Measurements from ENCODE around the gene ALG14. TPM values are rescaled to one million over a fixed set of nuclear protein-coding genes. Genes with fewer than 3 reads are reported as not detected.

ALG14 gene
- total and polyA plus RNA-seq, 4 donors: 1.0 to 16.6 (median 1.9) TPM

DNA sequence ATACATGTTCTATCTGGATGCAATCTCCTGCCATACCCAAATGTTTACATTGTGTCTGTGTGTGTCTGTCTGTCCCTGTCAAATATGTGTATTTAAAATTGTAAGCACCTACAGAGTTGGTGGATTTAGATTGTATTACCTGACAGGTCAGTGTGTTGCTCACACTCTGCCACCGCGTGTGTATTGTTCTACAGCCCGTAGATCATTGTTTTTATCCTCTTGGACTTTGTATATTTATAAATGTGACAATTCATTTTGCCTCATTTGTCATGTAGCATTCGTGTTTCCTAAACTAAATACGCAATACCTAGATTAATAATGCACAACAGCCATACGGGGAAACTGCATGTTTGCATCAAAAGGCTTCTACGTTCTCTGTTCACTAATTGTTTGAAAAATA, 634 bp downstream of the ALG14 start:
- TF ChIP-seq JUND (IDR thresholded peaks at IDR 0.05) (no peak), HNF4A (conservative IDR thresholded peaks at IDR 0.05) (no peak), RAD21 (IDR thresholded peaks at IDR 0.05) (no peak), YY1 (IDR thresholded peaks at IDR 0.05) (no peak)
- TF ChIP-seq, protein P1, sequence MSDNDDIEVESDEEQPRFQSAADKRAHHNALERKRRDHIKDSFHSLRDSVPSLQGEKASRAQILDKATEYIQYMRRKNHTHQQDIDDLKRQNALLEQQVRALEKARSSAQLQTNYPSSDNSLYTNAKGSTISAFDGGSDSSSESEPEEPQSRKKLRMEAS (IDR thresholded peaks at IDR 0.05): no peak
- TF ChIP-seq, protein P2, sequence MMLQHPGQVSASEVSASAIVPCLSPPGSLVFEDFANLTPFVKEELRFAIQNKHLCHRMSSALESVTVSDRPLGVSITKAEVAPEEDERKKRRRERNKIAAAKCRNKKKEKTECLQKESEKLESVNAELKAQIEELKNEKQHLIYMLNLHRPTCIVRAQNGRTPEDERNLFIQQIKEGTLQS (IDR thresholded peaks at IDR 0.05): no peak
- TF ChIP-seq, protein P3, sequence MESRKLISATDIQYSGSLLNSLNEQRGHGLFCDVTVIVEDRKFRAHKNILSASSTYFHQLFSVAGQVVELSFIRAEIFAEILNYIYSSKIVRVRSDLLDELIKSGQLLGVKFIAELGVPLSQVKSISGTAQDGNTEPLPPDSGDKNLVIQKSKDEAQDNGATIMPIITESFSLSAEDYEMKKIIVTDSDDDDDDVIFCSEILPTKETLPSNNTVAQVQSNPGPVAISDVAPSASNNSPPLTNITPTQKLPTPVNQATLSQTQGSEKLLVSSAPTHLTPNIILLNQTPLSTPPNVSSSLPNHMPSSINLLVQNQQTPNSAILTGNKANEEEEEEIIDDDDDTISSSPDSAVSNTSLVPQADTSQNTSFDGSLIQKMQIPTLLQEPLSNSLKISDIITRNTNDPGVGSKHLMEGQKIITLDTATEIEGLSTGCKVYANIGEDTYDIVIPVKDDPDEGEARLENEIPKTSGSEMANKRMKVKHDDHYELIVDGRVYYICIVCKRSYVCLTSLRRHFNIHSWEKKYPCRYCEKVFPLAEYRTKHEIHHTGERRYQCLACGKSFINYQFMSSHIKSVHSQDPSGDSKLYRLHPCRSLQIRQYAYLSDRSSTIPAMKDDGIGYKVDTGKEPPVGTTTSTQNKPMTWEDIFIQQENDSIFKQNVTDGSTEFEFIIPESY (IDR thresholded peaks at IDR 0.05): no peak
- DNase-seq (ENCODE audit: low spot score): no peak
- H3K9me3 ChIP-seq (ENCODE audit: control insufficient read depth in 4 of 4, low read length in 3 of 4): no peaks in the 10 kb centered on the region
- H3K9ac ChIP-seq (ENCODE audit: low read depth in 1 of 2, low read length in 2 of 2): peak overlapping the region; percentile 93 to 98
- peak overlapping the region; percentile 89 to 99 for H3K27ac ChIP-seq (ENCODE audit: low read depth in 1 of 2, low read length in 2 of 2)
- WGBS: 4% methylated on average over 7 of the region's 7 CpGs
- H3K4me1 ChIP-seq (ENCODE audit: control insufficient read depth in 4 of 4, insufficient read depth in 4 of 4, low read length in 3 of 4): peaks cover 6 to 41% (median 35%) of the 10 kb centered on the region in 4 donors
- no peaks in the 10 kb centered on the region for H3K27me3 ChIP-seq (ENCODE audit: control insufficient read depth in 4 of 4, insufficient read depth in 4 of 4, low read length in 3 of 4)
- no peaks in the 10 kb centered on the region for H3K36me3 ChIP-seq (ENCODE audit: control insufficient read depth in 4 of 4, insufficient read depth in 3 of 4, low read depth in 1 of 4, low read length in 3 of 4)
- H3K4me3 ChIP-seq (ENCODE audit: low read depth in 1 of 3, low read length in 3 of 3): peak overlapping the region; percentile 58 to 100 (median 81)

DNA sequence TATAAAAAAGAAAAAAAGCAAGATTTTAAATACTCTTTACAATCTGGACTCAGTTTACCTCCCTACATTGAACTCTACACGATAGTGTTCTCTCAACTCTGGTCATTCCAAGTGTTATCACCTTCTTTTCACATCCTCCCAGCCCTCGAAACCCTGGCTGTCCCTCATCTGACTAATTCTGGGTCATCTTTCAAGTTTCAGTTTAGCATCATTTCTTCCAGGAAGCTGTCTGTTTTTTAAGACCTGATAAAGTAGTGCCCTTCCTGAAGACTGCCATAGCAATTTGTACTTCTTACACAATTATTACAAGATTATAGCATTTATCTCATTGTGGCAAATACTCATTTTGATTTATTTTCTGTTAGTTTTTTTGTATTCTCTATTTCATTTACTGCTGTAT, 1.2 kb downstream of the ALG14 start:
- Histone ChIP-seq H3K9me3 (ENCODE audit: control insufficient read depth in 4 of 4, low read length in 3 of 4) (no peaks in the 10 kb centered on the region), H3K9ac (ENCODE audit: low read depth in 1 of 2, low read length in 2 of 2) (peak overlapping the region; percentile 93 to 98), H3K4me1 (ENCODE audit: control insufficient read depth in 4 of 4, insufficient read depth in 4 of 4, low read length in 3 of 4) (peaks cover 7 to 47% (median 40%) of the 10 kb centered on the region in 4 donors), H3K36me3 (ENCODE audit: control insufficient read depth in 4 of 4, insufficient read depth in 3 of 4, low read depth in 1 of 4, low read length in 3 of 4) (no peaks in the 10 kb centered on the region), H3K27me3 (ENCODE audit: control insufficient read depth in 4 of 4, insufficient read depth in 4 of 4, low read length in 3 of 4) (no peaks in the 10 kb centered on the region), H3K4me3 (ENCODE audit: low read depth in 1 of 3, low read length in 3 of 3) (peak overlapping the region; percentile 58 to 100 (median 81)), H3K27ac (ENCODE audit: low read depth in 1 of 2, low read length in 2 of 2) (peak overlapping the region; percentile 89 to 99)
- no peak for TF ChIP-seq FOXA2 (IDR thresholded peaks at IDR 0.05)
- no peak for TF ChIP-seq HNF4G (IDR thresholded peaks at IDR 0.05)
- TF ChIP-seq, protein P1 (IDR thresholded peaks at IDR 0.05): no peak
- 69% methylated on average over 2 of the region's 2 CpGs for WGBS
- DNase-seq (ENCODE audit: low spot score): no peak

DNA sequence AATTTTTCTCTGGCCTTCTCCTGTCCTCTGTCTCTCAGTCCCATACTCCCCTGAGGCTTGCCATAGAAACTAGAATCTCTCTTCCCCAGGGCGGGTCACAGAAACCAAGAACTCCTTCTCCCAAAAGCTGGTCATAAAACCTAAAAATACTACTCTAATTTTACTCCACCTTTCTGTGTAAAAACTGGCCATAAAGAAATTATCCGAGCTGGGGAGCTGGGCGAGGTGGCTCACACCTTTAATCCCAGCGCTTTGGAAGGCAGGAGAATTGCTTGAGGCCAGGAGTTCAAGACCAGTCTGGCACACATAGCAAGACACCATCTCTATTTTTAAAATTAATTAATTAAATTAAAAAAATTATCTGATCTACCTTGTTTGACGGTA, 3.0 kb downstream of the ALG14 start:
- Histone ChIP-seq H3K4me3 (ENCODE audit: low read depth in 1 of 3, low read length in 3 of 3) (no peak overlapping the region), H3K9me3 (ENCODE audit: control insufficient read depth in 4 of 4, low read length in 3 of 4) (no peaks in the 10 kb centered on the region), H3K27me3 (ENCODE audit: control insufficient read depth in 4 of 4, insufficient read depth in 4 of 4, low read length in 3 of 4) (no peaks in the 10 kb centered on the region), H3K9ac (ENCODE audit: low read depth in 1 of 2, low read length in 2 of 2) (no peak overlapping the region), H3K27ac (ENCODE audit: low read depth in 1 of 2, low read length in 2 of 2) (peak overlapping the region; percentile 77 to 79), H3K36me3 (ENCODE audit: control insufficient read depth in 4 of 4, insufficient read depth in 3 of 4, low read depth in 1 of 4, low read length in 3 of 4) (peaks cover 0 to 2% (median under 1%) of the 10 kb centered on the region in 4 donors), H3K4me1 (ENCODE audit: control insufficient read depth in 4 of 4, insufficient read depth in 4 of 4, low read length in 3 of 4) (peaks cover 10 to 48% (median 42%) of the 10 kb centered on the region in 4 donors)
- TF ChIP-seq, protein P4, sequence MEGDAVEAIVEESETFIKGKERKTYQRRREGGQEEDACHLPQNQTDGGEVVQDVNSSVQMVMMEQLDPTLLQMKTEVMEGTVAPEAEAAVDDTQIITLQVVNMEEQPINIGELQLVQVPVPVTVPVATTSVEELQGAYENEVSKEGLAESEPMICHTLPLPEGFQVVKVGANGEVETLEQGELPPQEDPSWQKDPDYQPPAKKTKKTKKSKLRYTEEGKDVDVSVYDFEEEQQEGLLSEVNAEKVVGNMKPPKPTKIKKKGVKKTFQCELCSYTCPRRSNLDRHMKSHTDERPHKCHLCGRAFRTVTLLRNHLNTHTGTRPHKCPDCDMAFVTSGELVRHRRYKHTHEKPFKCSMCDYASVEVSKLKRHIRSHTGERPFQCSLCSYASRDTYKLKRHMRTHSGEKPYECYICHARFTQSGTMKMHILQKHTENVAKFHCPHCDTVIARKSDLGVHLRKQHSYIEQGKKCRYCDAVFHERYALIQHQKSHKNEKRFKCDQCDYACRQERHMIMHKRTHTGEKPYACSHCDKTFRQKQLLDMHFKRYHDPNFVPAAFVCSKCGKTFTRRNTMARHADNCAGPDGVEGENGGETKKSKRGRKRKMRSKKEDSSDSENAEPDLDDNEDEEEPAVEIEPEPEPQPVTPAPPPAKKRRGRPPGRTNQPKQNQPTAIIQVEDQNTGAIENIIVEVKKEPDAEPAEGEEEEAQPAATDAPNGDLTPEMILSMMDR (IDR thresholded peaks at IDR 0.05; ENCODE audit: low read depth, low read length, missing input control): no peak
- TF ChIP-seq SP1 (IDR thresholded peaks at IDR 0.05) (no peak), JUND (IDR thresholded peaks at IDR 0.05) (no peak), HNF4G (IDR thresholded peaks at IDR 0.05) (no peak), TAF1 (conservative IDR thresholded peaks at IDR 0.05) (no peak), FOXA1 (IDR thresholded peaks at IDR 0.05) (no peak)
- TF ChIP-seq, protein P3 (IDR thresholded peaks at IDR 0.05): no peak
- TF ChIP-seq, protein P2 (IDR thresholded peaks at IDR 0.05): no peak
- no peak for DNase-seq (ENCODE audit: low spot score)
- WGBS: 87% methylated on average over 5 of the region's 5 CpGs
